Bronchial epithelial cell (primary cell): ENCODE data around the gene NPTXR. TPM values are rescaled to one million over a fixed set of nuclear protein-coding genes. Genes with fewer than 3 reads are reported as not detected.

Experiments
- DNase-seq: peaks from one replicate; pipeline ENCODE4 v3.0.0-alpha.2; 2010; ENCODE audit warnings: low read depth
- FAIRE-seq: peaks from 2 replicates; lab custom pipeline; 2011; peaks lifted over from hg19 to GRCh38; lab: Jason Lieb, UNC
- H3K27me3 ChIP-seq: 2 replicates; pipeline ENCODE4 v1.5.1; 2011; ENCODE audit warnings: low read length; ENCODE audit not compliant: control insufficient read depth, insufficient read depth
- H3K36me3 ChIP-seq: 2 replicates; pipeline ENCODE4 v1.5.1; 2011; ENCODE audit warnings: low read length; ENCODE audit not compliant: control insufficient read depth, insufficient read depth
- H3K4me3 ChIP-seq: 2 replicates; pipeline ENCODE4 v1.5.1; 2011; ENCODE audit warnings: mild to moderate bottlenecking, low read depth, low read length, control low read depth
- total RNA-seq: library from RNA; depleted of rRNA; stranded (reverse); fragments of >200 nt; gene quantifications from 2 replicates; pipeline ENCODE4 v1.2.1, GENCODE V29; 2014
- TF ChIP-seq, protein P1 (sequence below): IDR thresholded peaks from 2 replicates; pipeline ENCODE4 v1.5.1; 2011; ENCODE audit warnings: mild to moderate bottlenecking, moderate library complexity, low read length, control low read depth, inconsistent platforms; ENCODE audit not compliant: insufficient read depth, severe bottlenecking

Gene NPTXR
- total RNA-seq, 1 donor from 2014 or later, result under 0.01 TPM

- peaks cover 30% of the 10 kb centered on the region for H3K27me3 ChIP-seq
- peak; percentile 82 for FAIRE-seq
- no peaks in the 10 kb centered on the region for H3K36me3 ChIP-seq
- TF ChIP-seq, protein P1, sequence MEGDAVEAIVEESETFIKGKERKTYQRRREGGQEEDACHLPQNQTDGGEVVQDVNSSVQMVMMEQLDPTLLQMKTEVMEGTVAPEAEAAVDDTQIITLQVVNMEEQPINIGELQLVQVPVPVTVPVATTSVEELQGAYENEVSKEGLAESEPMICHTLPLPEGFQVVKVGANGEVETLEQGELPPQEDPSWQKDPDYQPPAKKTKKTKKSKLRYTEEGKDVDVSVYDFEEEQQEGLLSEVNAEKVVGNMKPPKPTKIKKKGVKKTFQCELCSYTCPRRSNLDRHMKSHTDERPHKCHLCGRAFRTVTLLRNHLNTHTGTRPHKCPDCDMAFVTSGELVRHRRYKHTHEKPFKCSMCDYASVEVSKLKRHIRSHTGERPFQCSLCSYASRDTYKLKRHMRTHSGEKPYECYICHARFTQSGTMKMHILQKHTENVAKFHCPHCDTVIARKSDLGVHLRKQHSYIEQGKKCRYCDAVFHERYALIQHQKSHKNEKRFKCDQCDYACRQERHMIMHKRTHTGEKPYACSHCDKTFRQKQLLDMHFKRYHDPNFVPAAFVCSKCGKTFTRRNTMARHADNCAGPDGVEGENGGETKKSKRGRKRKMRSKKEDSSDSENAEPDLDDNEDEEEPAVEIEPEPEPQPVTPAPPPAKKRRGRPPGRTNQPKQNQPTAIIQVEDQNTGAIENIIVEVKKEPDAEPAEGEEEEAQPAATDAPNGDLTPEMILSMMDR, result no peak
- H3K4me3 ChIP-seq, result no peak overlapping the region
- DNase-seq, result no peak
Measured at GRCh38 chr22:38845004-38845740, 1.3 kb upstream of the NPTXR start.

- no peak for DNase-seq
- TF ChIP-seq, protein P1, result no peak
- Histone ChIP-seq H3K36me3 (no peaks in the 10 kb centered on the region), H3K4me3 (no peak overlapping the region), H3K27me3 (peaks cover 28% of the 10 kb centered on the region)
- FAIRE-seq, result no peak
Measured at GRCh38 chr22:38844315-38845003, 631 bp upstream of the NPTXR start.

GRCh38 chr22:38843201-38843656 lies 599 bp downstream of the NPTXR start:
- peak; percentile 16 for DNase-seq
- Histone ChIP-seq H3K4me3 (peak overlapping the region; percentile 8), H3K36me3 (no peaks in the 10 kb centered on the region), H3K27me3 (peaks cover 29% of the 10 kb centered on the region)
- TF ChIP-seq, protein P1, result peak; percentile 29
- no peak for FAIRE-seq

- DNase-seq (no peak), FAIRE-seq (no peak)
- TF ChIP-seq, protein P1, result no peak
- no peak overlapping the region for H3K4me3 ChIP-seq
- H3K27me3 ChIP-seq, result peaks cover 25% of the 10 kb centered on the region
- no peaks in the 10 kb centered on the region for H3K36me3 ChIP-seq
Measured at GRCh38 chr22:38842512-38843200, 1.2 kb downstream of the NPTXR start.

DNA sequence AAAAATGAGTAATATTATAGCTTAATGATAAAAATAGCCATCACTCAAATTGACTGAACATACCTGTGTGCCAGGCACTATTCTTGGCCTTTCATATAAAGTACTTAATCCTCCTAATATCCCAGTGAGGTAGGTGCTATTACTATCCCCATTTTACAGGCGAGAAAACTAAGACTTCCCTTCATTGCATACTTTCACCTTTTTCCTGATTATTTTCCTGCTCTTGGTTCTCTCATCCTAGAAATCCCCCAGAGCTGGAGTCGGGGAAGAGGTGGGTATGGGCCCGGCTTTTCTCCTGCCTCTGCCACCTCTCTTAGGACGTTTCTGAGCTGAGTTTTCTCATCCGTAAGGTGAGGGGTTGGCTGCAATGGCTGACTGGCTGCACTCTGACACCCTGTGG lies 2.2 kb downstream of the NPTXR start:
- no peak for DNase-seq
- H3K36me3 ChIP-seq, result no peaks in the 10 kb centered on the region
- no peak overlapping the region for H3K4me3 ChIP-seq
- no peak for FAIRE-seq
- TF ChIP-seq, protein P1, result no peak
- H3K27me3 ChIP-seq, result peaks cover 25% of the 10 kb centered on the region
